GM06990 (cell line): ENCODE measurements around the gene IRF9.
A peak's percentile ranks its signal among the peaks of the same experiment; 100 is the strongest.
"Not testable (repeated sequence)": the region's sequence is repeated elsewhere in the genome, so short reads cannot be mapped to it uniquely, and the experiment has no call there.

ENCODE experiments used
- DNase-seq: peaks from one replicate; pipeline ENCODE4 v3.0.0-alpha.2; 2011; ENCODE audit not compliant: insufficient read length; ENCODE audit errors: extremely low read depth
- H3K27me3 ChIP-seq: replicated peaks from 2 replicates; pipeline ENCODE4 v1.6.0; 2011; ENCODE audit warnings: low read length; ENCODE audit not compliant: control insufficient read depth, insufficient read depth
- H3K36me3 ChIP-seq: 2 replicates; pipeline ENCODE4 v1.5.1; 2011; ENCODE audit warnings: low read length; ENCODE audit not compliant: control insufficient read depth, insufficient read depth
- H3K4me3 ChIP-seq: replicated peaks from 2 replicates; pipeline ENCODE4 v1.5.1; 2011; ENCODE audit warnings: low read depth, mild to moderate bottlenecking, control low read depth, low read length
- TF ChIP-seq, protein P1 (sequence below): IDR thresholded peaks from 2 replicates; pipeline ENCODE4 v1.5.1; 2011; ENCODE audit warnings: low read length, control low read depth, mild to moderate bottlenecking, inconsistent platforms; ENCODE audit not compliant: insufficient read depth, poor library complexity, severe bottlenecking

IRF9 gene

DNA sequence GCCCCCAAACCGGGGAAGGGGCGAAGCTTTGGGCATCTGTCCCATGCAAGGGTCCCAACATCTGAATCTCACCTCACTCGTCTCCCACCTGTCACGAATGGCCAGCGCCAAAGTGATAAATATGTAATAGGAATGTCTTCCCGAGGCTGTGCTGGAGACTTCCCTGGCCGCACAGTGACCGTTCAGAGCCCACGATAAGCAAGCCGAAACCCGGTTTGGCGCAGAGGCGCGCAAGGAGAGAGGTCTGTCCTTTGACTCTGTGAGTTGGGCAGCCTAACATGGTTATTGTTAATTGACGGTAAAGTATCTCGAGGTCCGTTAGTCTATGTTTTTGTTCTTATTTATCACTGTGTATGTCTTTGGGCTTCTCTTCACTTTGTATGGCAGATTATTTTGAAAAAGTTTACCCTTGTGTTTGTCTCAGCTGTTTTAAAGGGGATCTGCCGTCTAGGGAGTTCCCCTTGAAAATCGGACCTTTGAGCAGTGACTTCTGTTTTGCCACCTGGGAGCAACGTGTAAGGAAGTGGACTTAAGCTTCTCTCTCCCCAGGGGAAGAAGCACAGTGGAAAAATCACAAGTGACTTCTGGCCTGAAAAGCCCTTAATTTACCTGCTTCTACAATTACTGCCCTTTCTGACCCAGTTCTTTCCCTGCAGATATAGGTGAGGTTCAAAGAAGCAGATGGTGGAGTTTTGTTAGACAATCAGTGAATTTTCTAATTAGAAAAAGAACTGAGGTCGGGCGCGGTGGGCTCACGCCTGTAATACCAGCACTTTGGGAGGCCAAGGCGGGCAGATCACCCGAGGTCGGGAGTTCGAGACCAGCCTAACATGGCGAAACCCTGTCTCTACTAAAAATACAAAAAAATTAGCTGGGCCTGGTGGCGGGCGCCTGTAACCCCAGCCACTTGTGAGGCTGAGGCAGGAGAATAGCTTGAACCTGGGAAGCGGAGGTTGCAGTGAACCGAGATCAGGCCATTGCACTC, 35.3 kb downstream of the IRF9 start:
- TF ChIP-seq, protein P1, sequence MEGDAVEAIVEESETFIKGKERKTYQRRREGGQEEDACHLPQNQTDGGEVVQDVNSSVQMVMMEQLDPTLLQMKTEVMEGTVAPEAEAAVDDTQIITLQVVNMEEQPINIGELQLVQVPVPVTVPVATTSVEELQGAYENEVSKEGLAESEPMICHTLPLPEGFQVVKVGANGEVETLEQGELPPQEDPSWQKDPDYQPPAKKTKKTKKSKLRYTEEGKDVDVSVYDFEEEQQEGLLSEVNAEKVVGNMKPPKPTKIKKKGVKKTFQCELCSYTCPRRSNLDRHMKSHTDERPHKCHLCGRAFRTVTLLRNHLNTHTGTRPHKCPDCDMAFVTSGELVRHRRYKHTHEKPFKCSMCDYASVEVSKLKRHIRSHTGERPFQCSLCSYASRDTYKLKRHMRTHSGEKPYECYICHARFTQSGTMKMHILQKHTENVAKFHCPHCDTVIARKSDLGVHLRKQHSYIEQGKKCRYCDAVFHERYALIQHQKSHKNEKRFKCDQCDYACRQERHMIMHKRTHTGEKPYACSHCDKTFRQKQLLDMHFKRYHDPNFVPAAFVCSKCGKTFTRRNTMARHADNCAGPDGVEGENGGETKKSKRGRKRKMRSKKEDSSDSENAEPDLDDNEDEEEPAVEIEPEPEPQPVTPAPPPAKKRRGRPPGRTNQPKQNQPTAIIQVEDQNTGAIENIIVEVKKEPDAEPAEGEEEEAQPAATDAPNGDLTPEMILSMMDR = no peak
- Histone ChIP-seq H3K36me3 (peaks cover 7% of the 10 kb centered on the region), H3K27me3 (no peaks in the 10 kb centered on the region), H3K4me3 (peak overlapping the region; percentile 97)
- no peak for DNase-seq

DNA sequence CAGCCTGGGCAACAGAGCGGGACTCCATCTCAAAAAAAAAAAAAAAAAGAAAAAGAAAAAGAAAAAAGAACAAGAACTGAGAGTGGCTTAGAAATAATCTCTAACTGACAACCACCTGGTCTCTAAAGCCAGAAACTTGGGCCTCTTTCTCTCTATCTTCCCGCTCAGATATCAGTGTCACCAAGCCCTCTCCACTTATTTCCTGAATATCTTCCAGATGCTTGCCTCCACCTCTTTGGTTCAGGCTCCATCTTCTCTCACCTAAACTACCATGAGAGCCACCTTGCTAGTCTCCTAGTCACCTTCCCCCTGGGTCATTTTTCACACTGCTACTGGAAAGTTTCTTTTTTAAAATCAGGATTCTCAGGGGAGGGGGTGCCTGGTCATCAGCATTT, 36.0 kb downstream of the IRF9 start:
- Histone ChIP-seq H3K36me3 (peaks cover 8% of the 10 kb centered on the region), H3K4me3 (peak overlapping the region; percentile 97), H3K27me3 (no peaks in the 10 kb centered on the region)
- DNase-seq = no peak
- TF ChIP-seq, protein P1 = no peak

DNA sequence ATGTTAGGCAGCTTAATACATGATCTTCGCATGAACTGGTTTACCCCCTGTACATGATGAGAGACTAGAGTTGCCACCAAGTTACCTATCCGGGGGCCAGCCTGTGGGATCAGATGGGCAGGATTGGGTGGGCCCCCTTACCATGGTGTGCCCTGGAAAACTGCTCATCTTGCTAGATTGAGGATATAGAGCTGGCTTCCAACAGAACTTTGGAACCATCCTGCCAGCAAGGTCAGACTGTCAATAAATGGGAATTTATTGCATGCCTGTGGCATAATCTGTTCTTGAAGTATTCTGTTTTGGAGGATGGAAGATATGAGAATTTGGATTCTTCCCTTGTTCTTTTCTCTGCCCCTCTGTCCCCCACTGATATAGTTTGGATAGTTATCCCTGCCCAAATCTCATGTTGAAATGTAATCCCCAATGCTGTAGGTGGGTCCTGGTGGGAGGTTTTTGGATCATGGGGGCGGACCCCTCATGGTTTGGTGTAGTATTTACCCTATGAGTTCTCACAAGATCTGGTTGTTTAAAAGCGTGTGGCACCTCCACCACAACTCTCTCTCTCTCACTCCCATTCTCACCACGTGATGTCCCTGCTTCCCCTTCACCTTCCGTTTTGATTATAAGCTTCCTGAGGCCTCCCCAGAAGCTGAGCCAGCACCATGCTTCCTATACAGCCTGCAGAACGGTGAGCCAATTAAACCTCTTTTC, 37.9 kb downstream of the IRF9 start:
- Histone ChIP-seq H3K36me3 (peaks cover 10% of the 10 kb centered on the region), H3K4me3 (no peak overlapping the region), H3K27me3 (no peaks in the 10 kb centered on the region)
- TF ChIP-seq, protein P1 = no peak
- no peak for DNase-seq

DNA sequence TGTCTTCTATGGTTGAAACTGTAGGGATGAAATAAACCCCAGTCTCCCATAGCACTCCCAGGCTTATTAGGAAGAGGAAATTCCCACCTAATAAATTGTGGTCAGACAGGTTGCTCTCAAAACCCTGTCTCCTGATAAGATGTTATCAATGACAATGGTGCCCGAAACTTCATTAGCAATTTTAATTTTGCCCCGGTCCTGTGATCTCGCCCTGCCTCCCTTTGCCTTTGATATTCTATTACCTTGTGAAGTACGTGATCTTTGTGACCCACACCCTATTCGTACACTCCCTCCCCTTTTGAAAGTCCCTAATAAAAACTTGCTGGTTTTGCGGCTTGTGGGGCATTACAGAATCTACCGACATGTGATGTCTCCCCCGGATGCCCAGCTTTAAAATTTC, 41.5 kb downstream of the IRF9 start:
- not testable (repeated sequence) for H3K4me3 ChIP-seq, DNase-seq, H3K27me3 ChIP-seq
- peaks cover 24% of the 10 kb centered on the region for H3K36me3 ChIP-seq

DNA sequence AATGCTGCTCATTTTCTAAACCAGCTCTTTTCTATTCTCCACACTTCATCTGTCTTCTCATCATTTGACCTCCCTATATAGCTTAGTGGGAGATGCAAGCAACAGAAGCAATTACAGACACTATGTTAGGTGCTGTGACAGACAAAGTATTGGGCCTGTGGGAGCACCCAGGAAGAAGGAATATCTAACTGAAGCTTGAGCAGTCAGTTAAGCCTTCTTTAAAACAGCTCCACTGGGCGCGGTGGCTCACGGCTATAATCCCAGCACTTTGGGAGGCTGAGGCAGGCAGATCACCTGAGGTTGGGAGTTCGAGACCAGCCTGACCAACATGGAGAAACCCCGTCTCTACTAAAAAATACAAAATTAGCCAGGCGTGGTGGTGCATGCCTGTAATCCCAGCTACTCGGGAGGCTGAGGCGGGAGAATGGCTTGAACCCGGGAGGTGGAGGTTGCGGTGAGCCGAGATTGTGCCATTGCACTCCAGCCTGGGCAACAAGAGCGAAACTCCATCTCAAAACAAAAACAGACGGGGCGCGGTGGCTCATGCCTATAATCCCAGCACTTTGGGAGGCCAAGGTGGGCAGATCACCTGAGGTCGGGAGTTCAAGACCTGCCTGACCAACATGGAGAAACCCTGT, 42.3 kb downstream of the IRF9 start:
- peaks cover 28% of the 10 kb centered on the region for H3K36me3 ChIP-seq
- not testable (repeated sequence) for H3K4me3 ChIP-seq, DNase-seq, H3K27me3 ChIP-seq

DNA sequence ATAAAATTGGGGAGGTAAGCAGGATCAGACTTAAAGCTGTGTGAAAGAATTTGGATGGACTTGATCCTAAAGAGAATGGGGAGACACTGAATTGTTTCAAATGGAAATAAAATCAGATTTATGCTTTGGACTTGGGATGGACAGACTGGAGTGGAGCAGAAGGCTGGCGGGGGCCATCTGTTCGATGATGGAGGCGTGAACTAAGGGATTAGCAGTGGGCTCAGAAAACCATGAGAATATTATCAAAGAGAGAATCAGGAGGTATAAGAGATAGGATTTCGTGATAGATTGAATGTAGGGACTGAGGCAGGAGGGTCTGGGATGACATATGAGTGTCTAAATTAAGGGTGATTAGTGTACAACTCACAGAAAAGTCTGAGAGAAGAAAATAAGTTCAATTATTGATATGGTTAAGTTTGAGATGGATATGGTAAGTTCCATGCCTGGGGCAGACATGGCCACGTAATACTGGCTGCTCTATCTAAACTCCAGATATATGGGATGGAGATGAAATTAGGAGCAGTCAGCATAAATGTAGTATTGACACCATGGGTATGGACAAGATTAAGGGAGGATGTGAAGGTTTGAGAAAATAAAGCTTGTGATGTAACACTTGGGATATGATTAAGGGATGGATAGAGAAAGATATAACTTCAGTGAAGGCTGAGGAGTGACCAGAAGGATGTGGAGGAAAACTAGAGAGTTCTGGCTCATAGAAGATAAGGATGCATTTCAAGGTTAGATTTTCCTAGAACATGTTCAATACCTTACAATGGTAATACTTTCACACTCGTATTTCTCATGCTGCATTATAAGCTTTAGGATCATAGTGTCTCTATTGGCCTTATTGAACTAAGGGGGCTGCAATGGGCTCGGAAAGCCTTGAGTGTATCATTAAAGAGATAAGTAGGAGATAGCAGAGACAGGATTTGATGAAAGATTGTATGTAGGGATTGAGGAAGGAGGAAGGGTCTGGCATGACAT, 43.4 kb downstream of the IRF9 start:
- TF ChIP-seq, protein P1 = no peak
- Histone ChIP-seq H3K27me3 (no peaks in the 10 kb centered on the region), H3K4me3 (no peak overlapping the region), H3K36me3 (peaks cover 29% of the 10 kb centered on the region)
- no peak for DNase-seq
